ENCODE results near the gene TNFRSF12A. TPM values are rescaled to one million over a fixed set of nuclear protein-coding genes. Genes with fewer than 3 reads are reported as not detected.

The TNFRSF12A gene
- total RNA-seq, 1 experiment from 2014 or later, result 156 TPM

DNA sequence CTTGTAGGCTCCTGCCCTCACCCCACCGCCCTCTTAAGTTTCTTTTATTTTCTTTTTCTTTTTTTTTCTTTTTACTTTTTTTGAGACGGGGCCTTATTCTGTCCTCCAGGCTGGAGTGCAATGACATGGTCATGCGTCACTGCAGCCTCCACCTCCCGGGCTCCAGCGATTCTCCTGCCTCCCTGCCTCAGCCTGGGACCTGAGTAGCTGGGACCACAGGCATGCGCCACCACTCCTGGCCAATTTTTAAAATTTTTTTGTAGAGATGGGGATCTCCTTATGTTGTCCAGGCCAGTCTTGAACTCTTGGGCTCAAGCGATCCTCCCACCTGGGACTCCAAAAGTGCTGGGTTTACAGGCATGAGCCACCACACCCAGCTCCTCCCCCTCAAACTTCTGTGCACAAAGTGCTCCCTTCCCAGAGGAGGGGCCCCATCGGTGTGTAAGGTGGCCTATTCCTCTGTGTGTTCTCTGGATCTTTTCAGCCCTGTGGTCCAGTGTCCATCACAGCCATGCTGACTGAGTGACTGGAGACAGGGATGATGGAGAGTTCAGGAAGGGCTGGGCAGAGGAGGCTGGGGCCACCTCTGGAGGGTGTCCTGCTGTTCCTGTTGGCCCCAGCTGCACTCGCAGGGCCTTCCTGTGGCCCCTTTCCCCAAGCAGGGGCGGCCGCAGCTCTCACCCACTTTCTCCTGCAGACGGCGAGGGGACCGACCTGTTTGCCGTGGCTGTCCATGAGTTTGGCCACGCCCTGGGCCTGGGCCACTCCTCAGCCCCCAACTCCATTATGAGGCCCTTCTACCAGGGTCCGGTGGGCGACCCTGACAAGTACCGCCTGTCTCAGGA, 36.4 kb downstream of the TNFRSF12A start:
- Histone ChIP-seq H3K36me3 (ENCODE audit: control insufficient read depth, insufficient read depth, low read length) (no peaks in the 10 kb centered on the region), H3K27ac (ENCODE audit: low read length) (no peak overlapping the region), H3K4me1 (ENCODE audit: control insufficient read depth, insufficient read depth, low read length) (peaks cover 2% of the 10 kb centered on the region; the same call in 1 of the 2 replicates), H3K27me3 (ENCODE audit: control insufficient read depth, insufficient read depth, low read length) (no peaks in the 10 kb centered on the region), H3K4me3 (ENCODE audit: low read depth in 2 of 2, low read length in 2 of 2) (no peak overlapping the region), H3K9me3 (ENCODE audit: control insufficient read depth, insufficient read depth, low read depth, low read length) (no peaks in the 10 kb centered on the region)
- ATAC-seq, result no peak
- ChIA-PET CTCF (interaction anchor here (1.1 kb wide), 1 partner anchor 25 kb away, joined by 3 read pairs; no protein-coding TSS in a partner anchor), POLR2A (no interaction called here)
- in situ Hi-C loops (cut with HindIII; ENCODE audit: low pct_unique_long_range_greater_than_20kb, low sequenced_read_pairs), result no loop called here
- no peak for DNase-seq (ENCODE audit: low read depth, low spot score)
- TF ChIP-seq, protein P1, sequence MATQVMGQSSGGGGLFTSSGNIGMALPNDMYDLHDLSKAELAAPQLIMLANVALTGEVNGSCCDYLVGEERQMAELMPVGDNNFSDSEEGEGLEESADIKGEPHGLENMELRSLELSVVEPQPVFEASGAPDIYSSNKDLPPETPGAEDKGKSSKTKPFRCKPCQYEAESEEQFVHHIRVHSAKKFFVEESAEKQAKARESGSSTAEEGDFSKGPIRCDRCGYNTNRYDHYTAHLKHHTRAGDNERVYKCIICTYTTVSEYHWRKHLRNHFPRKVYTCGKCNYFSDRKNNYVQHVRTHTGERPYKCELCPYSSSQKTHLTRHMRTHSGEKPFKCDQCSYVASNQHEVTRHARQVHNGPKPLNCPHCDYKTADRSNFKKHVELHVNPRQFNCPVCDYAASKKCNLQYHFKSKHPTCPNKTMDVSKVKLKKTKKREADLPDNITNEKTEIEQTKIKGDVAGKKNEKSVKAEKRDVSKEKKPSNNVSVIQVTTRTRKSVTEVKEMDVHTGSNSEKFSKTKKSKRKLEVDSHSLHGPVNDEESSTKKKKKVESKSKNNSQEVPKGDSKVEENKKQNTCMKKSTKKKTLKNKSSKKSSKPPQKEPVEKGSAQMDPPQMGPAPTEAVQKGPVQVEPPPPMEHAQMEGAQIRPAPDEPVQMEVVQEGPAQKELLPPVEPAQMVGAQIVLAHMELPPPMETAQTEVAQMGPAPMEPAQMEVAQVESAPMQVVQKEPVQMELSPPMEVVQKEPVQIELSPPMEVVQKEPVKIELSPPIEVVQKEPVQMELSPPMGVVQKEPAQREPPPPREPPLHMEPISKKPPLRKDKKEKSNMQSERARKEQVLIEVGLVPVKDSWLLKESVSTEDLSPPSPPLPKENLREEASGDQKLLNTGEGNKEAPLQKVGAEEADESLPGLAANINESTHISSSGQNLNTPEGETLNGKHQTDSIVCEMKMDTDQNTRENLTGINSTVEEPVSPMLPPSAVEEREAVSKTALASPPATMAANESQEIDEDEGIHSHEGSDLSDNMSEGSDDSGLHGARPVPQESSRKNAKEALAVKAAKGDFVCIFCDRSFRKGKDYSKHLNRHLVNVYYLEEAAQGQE (IDR thresholded peaks at IDR 0.05; ENCODE audit: insufficient read depth in 1 of 2, low read depth in 2 of 2, low read length in 1 of 2), result no peak
- TF ChIP-seq SIN3A (IDR thresholded peaks at IDR 0.05; ENCODE audit: borderline replicate concordance, insufficient read depth, low read depth, low read length) (no peak), POLR2AphosphoS5 (IDR thresholded peaks at IDR 0.05; ENCODE audit: low read depth, low read length) (no peak), TCF7L2 (IDR thresholded peaks at IDR 0.05; ENCODE audit: low read depth, low read length) (no peak)
- TF ChIP-seq, protein P2, sequence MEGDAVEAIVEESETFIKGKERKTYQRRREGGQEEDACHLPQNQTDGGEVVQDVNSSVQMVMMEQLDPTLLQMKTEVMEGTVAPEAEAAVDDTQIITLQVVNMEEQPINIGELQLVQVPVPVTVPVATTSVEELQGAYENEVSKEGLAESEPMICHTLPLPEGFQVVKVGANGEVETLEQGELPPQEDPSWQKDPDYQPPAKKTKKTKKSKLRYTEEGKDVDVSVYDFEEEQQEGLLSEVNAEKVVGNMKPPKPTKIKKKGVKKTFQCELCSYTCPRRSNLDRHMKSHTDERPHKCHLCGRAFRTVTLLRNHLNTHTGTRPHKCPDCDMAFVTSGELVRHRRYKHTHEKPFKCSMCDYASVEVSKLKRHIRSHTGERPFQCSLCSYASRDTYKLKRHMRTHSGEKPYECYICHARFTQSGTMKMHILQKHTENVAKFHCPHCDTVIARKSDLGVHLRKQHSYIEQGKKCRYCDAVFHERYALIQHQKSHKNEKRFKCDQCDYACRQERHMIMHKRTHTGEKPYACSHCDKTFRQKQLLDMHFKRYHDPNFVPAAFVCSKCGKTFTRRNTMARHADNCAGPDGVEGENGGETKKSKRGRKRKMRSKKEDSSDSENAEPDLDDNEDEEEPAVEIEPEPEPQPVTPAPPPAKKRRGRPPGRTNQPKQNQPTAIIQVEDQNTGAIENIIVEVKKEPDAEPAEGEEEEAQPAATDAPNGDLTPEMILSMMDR (IDR thresholded peaks at IDR 0.05), result no peak
- intact Hi-C loops (cut with micrococcal nuclease; ENCODE audit: unreplicated experiment), result loop anchor here (10.0 kb wide), 1 partner anchor 68 kb away; no protein-coding TSS in a partner anchor
- BruUV-seq (replicated peaks), result no TSS peak

DNA sequence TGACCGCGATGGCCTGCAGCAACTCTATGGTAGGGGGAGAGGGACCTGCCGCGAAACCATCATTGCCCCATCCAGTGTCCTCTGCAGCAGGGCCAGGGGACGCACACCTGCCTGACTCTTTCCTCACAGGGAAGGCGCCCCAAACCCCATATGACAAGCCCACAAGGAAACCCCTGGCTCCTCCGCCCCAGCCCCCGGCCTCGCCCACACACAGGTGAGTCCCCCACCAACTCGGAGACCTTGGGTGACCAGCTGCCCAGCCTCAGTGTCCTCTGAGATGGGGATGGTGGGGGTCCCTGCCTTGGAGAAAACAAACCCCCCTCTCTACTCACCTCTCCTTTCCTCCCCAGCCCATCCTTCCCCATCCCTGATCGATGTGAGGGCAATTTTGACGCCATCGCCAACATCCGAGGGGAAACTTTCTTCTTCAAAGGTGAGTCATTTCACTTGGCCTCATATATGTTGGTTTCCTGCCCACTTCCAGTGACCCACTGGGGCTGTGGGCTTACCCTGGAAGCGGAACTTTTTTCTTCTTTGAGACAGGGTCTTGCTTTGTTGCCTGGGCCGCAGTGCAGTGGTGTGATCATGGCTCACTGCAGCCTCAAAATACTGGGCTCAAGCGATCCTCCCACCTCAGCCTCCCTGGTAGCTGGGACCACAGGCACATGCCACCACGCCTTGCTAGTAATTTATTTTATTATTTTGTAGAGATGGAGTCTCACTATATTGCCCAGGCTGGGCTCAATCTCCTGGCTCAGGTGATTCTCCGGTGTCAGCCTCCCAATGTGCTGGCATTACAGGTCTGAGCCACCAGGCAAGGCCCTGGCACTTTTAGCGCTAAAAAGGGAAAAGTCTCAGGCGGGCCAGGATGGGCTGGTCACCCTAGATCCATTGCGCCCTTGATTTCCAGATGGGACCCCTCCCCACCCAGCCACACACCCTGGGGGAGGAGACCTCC, 37.3 kb downstream of the TNFRSF12A start:
- in situ Hi-C loops (cut with HindIII; ENCODE audit: low pct_unique_long_range_greater_than_20kb, low sequenced_read_pairs), result no loop called here
- no peaks in the 10 kb centered on the region for H3K27me3 ChIP-seq (ENCODE audit: control insufficient read depth, insufficient read depth, low read length)
- CTCF ChIA-PET, result interaction anchor here (1.1 to 1.3 kb wide), 3 partner anchors 10 to 115 kb away, joined by 6 to 12 read pairs (median 7); no protein-coding TSS in a partner anchor
- TSS peak; percentile 81 for BruUV-seq (replicated peaks)
- no peak for DNase-seq (ENCODE audit: low read depth, low spot score)
- TF ChIP-seq SIN3A (IDR thresholded peaks at IDR 0.05; ENCODE audit: borderline replicate concordance, insufficient read depth, low read depth, low read length) (no peak), POLR2AphosphoS5 (IDR thresholded peaks at IDR 0.05; ENCODE audit: low read depth, low read length) (no peak), TCF7L2 (IDR thresholded peaks at IDR 0.05; ENCODE audit: low read depth, low read length) (no peak)
- TF ChIP-seq, protein P2 (IDR thresholded peaks at IDR 0.05), result no peak
- TF ChIP-seq, protein P1 (IDR thresholded peaks at IDR 0.05; ENCODE audit: insufficient read depth in 1 of 2, low read depth in 2 of 2, low read length in 1 of 2), result no peak
- POLR2A ChIA-PET, result no interaction called here
- no peak overlapping the region for H3K27ac ChIP-seq (ENCODE audit: low read length)
- no peak for ATAC-seq
- no peaks in the 10 kb centered on the region for H3K36me3 ChIP-seq (ENCODE audit: control insufficient read depth, insufficient read depth, low read length)
- H3K4me1 ChIP-seq (ENCODE audit: control insufficient read depth, insufficient read depth, low read length), result peaks cover 2% of the 10 kb centered on the region; the same call in 1 of the 2 replicates
- H3K4me3 ChIP-seq (ENCODE audit: low read depth in 2 of 2, low read length in 2 of 2), result peak overlapping the region in 1 of 2 experiments; percentile 74; a peak in 3 of 4 replicates
- intact Hi-C loops (cut with micrococcal nuclease; ENCODE audit: unreplicated experiment), result loop anchor here (10.0 kb wide), 1 partner anchor 67 kb away; no protein-coding TSS in a partner anchor
- no peaks in the 10 kb centered on the region for H3K9me3 ChIP-seq (ENCODE audit: control insufficient read depth, insufficient read depth, low read depth, low read length)
